Ureter (tissue), 1 donor: ENCODE data around the gene DAGLA. TPM values are rescaled to one million over a fixed set of nuclear protein-coding genes. Genes with fewer than 3 reads are reported as not detected.

Experiments
- DNase-seq: peaks from one replicate; pipeline ENCODE4 v3.0.0-alpha.2; 2020; ENCODE audit warnings: low spot score
- total RNA-seq: library from RNA; stranded (reverse); gene quantifications from one replicate; pipeline ENCODE4 v1.2.4, GENCODE V29; 2023
- donor health status: DM: yes; HTN: yes; CAD: no.

The DAGLA gene
- total RNA-seq, 1 donor from 2014 or later = 2.7 TPM

DNA sequence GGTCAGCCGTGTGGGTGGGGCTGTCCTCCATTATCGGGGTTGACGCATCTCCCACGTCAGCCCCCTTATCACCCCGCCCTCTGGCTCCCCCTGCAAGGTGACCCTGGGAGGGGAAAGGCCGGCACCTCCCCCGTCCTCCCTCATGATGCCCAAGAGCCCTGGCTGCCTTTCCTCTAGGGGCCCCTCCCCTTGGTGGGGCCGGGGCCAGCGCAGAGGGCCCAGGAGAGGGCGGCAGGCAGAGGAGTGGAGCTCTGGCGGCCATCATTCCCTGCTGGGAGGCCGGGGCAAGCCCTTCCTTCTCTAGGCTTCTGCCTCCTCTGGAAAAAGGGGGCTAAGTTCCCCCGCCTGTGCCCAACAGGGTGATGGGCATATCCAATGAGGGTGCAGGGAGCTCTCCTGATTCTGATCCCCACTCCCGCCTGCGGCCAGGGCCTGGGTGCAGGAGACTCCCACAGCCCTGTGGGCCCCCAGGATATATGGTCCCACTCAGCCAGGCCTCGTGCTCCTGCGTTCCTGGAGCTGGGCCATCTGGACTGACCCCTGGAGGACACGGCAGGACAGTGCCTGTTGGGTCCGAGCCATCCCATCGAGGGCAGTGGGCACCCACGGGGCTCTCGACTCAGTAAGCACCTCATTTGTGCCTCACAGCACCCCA lies 84.5 kb downstream of the DAGLA start:
- DNase-seq = no peak

DNA sequence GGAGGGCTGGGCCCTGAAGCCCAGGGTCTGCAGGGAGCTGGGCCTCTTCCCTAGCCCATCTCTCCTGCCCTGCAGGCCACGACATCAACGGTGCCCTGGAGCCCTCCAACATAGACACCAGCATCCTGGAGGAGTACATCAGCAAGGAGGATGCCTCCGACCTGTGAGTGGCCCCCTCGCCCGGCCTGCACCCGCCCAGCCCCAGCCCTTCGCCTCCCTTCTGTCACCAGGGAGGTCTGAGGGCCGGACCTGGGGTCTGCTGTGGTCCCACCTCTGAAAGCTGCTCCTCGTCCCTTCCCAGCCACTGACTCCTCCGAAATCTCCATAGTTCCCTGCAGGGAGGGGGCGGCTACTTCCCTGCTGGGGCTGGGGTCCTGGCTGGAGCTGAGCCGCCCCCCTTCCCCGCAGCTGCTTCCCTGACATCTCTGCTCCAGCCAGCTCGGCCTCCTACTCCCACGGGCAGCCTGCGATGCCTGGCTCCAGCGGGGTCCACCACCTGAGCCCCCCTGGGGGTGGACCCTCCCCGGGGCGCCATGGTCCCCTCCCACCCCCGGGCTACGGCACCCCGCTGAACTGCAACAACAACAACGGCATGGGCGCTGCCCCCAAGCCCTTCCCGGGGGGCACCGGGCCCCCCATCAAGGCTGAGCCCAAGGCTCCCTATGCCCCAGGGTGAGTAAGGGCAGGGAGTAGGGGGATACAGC lies 85.5 kb downstream of the DAGLA start:
- no peak for DNase-seq

DNA sequence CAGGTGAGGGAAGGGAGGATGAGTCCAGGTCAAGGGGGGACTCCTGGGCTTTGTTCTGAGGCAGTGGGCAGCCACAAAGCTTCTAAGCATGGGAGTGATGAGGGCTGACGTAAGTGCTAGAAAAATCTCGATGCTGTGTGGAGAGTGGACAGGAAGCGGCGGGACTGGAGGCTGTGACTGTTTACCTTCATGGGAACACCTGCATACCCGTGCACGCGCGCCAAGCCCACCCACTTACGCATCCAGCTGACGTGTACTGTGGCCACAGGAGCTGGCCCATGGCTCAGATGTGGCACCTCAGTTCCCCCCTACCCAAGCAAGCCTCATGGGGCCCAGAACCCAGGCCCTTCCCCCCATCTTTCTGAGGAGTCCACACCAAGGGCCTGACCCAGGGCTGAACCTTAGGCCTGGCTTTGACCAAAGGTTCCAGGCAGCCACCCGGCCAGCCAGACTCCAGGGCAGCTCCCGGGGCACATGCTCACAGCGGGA lies 86.2 kb downstream of the DAGLA start:
- DNase-seq = no peak

DNA sequence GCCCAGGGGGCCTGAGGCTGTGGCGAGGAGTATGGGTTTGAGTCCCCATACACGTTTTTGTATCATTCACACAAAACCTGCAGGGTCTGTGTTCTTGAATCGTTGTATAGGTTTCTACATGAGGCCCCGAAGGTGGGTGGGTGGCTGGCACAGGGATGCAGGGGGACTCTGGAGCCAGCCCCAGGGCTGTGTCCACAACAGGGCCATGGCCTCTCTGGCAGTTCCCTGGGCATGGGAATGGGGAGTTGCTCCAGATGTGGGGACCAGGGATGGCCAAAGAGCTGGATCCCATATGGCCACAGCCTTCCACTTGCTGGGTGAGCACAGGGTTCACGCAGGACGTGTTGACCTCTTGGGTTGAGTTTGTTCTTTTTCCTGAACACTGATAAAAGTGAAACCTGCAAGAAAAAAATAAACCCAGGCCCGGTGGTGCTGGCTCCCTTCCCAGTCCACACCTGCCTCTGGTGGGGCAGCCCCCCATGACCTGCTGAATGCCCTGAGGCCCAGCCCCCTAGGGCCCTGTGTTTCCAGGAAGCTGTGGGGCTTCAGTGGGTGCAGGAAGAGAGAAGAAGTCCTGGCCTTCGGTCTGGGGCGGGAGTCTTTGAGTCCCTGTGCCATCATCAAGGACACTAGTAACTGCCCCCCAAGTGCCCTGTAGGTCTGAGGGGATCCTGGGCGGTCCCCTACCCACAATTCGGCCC lies 88.3 kb downstream of the DAGLA start:
- DNase-seq = no peak

DNA sequence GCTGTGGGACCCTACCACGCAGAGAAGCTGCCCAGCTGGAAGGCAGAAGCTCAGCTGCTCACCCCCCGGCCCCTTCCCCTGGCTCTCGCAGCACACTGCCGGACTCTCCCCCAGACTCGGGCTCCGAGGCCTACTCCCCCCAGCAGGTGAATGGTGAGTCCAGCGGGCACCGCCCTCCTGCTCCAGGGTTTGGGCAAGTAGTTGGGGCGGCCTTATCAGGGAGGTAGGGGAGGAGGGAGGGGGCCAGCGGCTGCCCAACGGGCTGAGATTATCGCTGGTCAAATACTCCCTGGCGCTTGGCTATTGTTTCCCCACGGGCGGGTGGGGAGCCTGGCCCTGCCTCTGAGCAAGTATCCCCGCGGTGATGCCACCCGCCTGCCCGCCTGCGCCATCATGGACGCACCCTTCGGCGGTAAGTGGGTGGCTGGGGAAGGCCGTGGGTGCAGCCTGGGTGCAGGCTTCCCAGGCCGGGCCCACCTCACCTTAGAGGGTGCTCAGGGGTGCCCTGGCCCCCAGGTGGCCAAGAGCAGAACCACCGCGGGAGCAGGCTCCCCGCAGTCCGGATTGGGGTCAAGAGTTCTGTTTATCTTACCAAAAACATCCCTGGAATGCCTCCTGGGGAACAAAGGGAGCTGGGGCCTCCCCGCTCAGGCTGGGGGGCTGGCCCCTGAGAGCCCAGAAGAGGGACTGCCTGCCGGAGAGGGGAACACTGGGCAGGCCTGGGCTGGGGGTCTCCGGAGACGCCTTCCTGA lies 89.2 kb downstream of the DAGLA start:
- DNase-seq = no peak

DNA sequence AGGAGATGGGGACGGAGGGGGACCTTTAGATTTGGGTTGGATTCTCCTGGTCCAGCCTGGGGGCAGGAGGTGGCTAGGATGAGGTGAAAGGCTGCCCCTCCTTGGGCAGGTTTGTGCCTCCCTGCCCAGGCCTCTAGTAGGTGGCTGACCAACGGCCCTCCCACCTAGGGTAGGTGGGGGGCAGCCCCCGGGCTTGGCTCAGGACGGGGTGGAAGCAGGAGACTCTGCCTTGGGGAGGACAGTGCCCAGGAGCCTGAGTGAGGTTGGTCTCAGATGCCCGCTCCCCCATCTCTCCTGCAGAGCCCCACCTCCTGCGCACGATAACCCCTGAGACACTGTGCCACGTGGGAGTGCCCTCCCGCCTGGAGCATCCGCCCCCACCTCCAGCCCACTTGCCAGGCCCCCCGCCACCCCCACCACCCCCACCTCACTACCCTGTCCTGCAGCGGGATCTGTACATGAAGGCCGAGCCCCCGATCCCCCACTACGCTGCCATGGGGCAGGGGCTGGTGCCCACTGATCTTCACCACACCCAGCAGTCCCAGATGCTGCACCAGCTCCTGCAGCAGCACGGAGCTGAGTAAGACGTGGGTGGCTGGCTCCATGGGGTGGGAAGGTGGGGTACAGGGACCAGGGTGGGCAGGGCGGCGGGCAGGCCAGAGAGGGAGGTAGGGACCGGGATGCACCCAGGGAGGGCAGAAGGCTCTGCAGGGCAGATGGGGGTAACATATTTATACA lies 89.9 kb downstream of the DAGLA start:
- DNase-seq = no peak

DNA sequence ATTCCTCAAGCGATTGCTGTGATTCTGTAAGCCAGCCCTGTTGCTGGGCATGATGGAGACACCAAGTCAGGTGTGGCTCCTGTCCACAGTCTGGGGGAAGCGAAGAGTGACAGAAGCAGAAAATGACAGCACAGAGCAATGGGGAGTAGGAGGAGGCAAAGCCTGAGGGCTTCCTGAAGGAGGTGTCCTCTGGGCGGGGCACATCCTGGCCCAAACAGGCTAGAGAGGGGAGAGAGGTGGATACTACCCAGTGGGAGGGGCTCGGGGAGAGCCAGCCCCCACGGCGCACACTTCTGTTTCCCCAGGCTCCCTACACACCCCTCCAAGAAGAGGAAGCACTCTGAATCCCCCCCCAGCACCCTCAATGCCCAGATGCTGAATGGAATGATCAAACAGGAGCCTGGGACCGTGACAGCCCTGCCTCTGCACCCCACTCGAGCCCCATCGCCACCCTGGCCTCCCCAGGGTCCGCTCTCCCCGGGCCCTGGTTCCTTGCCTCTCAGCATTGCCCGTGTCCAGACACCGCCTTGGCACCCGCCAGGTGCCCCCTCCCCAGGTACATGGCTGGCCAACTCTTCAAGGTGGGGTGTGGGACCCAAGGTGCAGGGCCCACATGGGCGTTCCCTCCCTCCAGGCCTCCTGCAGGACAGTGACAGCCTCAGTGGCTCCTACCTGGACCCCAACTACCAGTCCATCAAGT lies 91.2 kb downstream of the DAGLA start:
- DNase-seq = no peak

DNA sequence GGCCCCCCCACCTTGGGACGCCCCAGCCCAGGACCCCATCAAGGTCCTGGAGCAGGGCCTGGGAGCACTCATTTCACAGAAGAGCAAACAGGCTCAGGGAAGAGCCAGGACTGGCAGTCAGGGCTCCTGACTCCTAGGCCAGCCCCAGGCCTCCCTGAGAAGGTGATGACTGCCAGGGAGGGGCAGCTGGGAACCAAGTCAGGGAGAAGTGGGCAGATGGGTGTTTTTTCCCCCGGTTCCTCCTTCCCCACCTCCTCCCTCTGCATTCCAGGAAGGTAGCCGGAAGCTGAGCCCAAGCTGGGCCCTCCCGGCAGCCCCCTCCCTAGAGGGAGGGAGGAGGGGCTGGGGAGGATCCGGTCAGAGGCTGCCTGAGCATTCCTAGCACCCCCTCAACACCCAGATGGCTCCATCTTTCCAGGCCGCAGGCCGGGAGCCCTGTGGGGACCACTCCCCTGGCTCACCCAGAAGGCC lies 91.8 kb downstream of the DAGLA start:
- no peak for DNase-seq

DNA sequence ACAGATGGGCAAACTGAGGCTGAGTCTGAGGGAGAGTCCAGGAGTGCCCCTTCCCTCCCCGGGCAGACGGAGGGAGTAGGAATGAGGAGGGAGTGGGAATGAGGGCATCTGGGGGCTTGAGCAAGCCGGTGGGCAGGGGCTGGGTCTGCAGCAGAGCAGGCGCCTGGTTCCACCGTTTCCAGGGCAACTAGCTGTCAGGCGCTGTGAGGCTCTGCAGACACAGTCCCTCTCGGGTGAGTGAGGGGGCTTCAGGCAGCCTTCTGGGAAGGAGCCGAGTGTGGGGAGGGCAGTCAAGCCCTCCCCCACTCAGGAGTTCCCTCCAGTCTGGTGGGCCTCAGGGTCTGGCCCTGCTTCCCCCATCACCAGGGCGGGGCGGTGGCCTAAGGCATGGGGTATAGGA lies 93.2 kb downstream of the DAGLA start:
- no peak for DNase-seq

DNA sequence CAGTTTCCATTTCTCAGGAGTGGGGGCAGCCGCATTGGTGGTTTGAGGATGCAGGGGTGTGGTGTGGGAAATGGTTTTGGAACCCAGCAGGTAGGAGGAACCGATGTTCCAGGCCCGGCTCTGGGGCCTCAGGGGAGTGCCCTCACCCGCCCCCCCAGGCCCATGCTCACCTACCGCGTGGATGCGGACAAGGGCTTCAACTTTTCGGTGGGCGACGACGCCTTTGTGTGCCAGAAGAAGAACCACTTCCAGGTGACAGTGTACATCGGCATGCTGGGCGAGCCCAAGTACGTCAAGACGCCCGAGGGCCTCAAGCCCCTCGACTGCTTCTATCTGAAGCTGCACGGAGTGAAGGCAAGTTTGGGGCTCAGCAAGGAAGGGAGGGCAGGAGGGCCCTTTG lies 93.6 kb downstream of the DAGLA start:
- DNase-seq = no peak

DNA sequence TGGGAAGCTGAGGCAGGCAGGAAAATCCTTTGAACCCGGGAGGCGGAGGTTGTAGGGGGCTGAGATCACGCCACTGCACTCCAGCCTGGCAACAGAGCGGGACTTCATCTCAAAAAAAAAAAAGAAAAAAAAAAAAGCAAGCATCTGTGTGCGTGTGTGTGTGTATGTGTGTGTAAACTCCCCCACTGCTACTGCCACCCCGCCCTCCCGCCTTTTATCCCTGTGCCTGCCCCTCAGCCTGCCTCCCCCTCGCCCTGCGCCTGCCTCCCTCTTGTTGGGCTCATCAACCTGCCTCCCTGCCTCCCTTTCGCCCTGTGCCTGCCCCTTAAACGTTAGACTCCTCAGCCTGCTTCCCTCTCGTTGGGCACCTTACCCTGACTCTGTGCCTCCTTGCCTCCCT lies 94.2 kb downstream of the DAGLA start:
- no peak for DNase-seq

DNA sequence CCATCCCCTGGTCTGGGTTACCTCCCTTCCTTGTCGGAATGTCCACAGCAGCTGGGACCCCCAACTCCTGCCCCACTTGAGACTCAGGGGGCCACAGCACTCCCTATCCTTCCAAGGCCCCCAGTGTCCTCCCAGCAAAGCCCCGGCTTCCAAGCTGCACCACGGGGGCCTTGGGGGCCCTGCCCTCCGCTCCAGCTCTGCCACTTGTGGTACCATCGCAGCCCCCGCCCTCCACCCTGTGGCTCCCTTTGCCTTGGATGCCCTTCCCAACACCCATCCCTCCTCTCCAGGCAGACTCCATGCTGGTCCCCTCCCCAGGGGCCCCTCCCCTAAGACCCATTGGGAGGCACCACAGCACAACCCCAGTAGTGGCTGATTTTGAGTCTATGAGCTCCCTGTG lies 94.9 kb downstream of the DAGLA start:
- no peak for DNase-seq

DNA sequence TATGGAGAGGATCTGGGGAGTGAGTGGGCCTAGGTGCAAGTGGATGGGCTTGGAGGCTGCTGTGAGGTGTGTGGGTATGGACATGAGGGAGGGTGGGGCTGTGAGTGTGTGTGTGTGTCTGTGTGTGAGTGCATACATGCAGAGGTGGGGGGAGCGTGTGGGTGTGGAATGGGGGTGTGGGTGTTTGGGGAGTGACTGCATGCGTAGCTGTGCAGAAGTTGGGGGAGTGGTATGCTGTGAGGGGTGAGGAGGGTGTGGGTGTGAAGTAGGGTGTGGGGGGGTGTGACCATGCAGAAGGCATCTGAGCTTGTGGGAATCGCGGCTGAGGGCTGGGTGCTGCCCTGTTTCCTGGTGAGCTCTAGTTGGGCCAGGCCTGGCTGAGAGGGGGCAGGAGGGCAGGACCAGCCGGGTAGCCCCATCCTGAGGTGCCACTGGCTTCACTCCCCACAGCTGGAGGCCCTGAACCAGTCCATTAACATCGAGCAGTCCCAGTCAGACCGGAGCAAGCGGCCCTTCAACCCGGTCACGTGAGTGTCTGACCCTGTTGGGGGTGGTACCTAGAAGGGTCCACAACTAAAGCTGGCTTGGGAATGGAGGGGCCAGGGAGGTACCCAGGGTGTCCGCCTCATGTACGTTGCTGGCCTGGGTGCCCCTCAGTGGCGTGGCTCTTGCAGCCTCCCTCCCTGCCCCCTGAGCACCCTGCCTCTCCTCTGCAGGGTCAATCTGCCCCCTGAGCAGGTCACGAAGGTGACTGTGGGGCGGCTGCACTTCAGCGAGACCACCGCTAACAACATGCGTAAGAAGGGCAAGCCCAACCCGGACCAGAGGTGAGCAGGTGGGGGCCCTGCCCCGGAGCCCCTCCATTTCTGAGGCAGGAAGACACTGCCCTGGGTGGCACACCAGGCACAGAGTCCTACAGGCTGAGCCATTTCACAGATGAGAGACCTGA lies 95.7 kb downstream of the DAGLA start:
- no peak for DNase-seq

DNA sequence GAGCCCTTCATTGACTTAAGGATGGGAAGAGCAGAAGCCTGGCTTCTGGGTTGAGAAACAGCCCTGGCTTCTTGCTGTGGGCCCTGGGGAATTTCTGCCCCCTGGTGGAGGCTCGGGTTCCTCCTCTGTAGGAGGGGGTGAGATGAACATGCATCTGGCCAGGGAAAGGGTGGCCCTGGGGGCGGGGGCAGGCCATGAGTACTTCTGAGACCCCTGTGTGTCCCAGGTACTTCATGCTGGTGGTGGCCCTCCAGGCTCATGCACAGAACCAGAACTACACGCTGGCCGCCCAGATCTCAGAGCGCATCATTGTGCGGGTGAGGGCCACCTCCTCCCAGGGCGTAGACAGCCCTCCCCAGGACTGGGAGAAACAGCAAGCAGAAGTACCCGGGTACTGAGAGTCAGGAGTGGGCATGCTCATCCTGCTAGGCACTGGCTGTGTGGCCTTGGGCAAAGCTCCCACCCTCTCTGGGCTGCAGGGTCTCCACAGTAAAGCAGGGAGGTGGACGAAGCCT lies 96.4 kb downstream of the DAGLA start:
- no peak for DNase-seq

DNA sequence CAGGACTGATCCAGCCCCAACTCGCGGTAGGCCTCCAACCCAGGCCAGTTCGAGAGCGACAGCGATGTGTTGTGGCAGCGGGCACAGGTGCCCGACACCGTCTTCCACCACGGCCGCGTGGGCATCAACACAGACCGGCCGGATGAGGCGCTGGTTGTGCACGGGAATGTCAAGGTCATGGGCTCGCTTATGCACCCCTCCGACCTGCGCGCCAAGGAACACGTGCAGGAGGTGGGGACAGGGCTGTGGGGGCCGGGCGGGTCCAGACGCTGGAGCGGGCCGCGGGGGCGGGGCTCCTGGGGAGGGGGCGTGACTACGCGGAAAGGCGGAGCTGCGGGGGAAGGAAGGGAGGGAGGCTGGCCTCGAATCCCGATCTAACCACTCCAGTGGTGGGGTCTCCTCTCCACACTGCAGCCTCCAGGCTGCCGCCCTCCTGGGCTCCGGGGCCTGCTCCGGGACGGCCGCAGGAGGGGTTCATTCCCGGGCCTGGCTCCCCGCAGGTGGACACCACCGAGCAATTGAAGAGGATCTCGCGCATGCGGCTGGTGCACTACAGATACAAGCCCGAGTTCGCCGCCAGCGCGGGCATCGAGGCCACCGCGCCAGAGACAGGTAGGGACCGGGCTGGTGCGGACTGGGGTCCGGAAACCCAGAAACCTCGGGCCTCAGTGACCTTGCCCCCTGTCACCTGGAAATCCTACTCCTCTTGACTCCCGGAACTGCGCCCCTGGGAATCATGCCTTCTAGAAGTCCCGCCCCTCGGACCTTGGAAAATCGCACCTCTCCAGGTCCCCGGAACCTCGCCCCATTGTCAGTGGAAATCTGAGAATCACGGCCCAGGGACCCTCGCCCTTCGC lies 97.3 kb downstream of the DAGLA start:
- no peak for DNase-seq

DNA sequence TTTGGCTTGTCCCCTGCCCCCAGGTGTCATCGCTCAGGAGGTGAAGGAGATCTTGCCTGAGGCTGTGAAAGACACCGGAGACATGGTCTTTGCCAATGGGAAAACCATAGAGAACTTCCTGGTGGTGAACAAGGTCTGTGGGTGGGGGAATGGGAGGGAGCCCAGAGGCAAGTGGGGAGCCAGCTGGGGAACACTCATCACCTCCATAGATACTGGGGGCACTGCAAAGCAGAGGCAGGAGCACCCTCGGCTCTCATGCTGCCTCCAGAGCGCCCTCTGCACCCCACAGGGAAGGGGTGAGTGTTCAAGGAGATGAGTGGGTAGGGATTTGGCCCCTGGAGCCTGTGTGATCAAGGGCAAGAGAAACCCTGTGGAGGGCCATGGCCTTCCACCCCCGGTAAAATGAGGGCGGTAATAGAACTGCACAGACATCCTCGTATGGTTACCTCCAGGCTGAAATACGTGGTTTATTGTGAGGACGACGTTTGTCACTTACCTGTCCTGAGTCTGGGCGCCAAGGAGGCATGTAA lies 98.2 kb downstream of the DAGLA start:
- DNase-seq = no peak

DNA sequence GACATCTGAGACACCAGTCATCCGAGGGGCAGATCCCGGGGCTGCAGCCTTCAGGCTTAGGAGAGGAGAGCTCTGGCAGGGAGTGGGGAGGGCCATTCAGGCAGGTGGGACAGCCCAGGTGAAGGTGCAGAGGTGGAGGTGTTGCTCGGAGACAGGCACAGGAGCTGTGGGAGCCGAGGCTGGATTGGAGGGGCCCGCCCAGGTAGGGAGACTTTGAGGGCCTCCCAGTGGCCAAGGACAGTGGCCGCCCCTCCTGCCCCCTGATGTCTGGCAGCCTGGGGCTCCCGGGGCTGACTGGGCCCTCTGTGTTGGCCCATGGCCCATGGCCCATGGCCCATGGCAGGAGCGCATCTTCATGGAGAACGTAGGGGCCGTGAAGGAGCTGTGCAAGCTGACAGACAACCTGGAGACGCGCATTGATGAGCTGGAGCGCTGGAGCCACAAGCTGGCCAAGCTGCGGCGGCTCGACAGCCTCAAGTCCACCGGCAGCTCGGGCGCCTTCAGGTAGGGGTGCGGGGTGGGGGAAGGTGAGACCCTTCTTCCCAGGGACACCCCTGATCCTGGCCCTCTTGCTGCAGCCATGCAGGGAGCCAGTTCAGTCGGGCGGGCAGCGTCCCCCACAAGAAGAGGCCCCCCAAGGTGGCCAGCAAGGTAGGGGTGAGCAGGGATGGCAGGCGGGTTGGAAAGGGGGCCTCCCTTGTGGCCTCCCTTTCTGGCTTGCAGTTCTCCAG lies 98.9 kb downstream of the DAGLA start:
- DNase-seq = no peak
